Measurements from ENCODE around the gene POLRMT.

Gene POLRMT

DNA sequence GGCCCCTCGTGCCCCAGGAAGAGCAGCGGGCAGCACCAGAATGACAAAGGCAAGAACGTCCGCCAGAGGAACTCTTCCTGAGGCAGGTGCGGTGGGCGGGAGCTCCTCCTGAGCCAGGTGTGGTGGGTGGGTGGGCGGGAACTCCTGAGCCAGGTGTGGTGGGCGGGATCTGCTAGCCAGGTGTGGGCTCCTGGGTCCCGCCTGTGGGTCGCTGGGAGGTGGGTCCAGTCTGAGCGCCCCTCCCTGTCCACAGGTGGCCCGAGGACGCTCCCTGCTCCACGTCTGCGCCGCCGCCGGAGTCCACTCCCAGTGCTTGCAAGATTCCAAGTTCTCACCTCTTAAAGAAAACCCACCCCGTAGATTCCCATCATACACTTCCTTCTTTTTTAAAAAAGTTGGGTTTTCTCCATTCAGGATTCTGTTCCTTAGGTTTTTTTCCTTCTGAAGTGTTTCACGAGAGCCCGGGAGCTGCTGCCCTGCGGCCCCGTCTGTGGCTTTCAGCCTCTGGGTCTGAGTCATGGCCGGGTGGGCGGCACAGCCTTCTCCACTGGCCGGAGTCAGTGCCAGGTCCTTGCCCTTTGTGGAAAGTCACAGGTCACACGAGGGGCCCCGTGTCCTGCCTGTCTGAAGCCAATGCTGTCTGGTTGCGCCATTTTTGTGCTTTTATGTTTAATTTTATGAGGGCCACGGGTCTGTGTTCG is 50.7 kb downstream of the POLRMT start:
- TF ChIP-seq, protein P1, sequence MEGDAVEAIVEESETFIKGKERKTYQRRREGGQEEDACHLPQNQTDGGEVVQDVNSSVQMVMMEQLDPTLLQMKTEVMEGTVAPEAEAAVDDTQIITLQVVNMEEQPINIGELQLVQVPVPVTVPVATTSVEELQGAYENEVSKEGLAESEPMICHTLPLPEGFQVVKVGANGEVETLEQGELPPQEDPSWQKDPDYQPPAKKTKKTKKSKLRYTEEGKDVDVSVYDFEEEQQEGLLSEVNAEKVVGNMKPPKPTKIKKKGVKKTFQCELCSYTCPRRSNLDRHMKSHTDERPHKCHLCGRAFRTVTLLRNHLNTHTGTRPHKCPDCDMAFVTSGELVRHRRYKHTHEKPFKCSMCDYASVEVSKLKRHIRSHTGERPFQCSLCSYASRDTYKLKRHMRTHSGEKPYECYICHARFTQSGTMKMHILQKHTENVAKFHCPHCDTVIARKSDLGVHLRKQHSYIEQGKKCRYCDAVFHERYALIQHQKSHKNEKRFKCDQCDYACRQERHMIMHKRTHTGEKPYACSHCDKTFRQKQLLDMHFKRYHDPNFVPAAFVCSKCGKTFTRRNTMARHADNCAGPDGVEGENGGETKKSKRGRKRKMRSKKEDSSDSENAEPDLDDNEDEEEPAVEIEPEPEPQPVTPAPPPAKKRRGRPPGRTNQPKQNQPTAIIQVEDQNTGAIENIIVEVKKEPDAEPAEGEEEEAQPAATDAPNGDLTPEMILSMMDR (IDR thresholded peaks at IDR 0.05; ENCODE audit: low read depth, low read length), result no peak
- H3K4me3 ChIP-seq (replicated peaks in 1 of 2; ENCODE audit: low read depth in 2 of 2, low read length in 2 of 2), result no peak overlapping the region
- peak; percentile 42 to 53 for DNase-seq (ENCODE audit: low read depth in 2 of 2)

DNA sequence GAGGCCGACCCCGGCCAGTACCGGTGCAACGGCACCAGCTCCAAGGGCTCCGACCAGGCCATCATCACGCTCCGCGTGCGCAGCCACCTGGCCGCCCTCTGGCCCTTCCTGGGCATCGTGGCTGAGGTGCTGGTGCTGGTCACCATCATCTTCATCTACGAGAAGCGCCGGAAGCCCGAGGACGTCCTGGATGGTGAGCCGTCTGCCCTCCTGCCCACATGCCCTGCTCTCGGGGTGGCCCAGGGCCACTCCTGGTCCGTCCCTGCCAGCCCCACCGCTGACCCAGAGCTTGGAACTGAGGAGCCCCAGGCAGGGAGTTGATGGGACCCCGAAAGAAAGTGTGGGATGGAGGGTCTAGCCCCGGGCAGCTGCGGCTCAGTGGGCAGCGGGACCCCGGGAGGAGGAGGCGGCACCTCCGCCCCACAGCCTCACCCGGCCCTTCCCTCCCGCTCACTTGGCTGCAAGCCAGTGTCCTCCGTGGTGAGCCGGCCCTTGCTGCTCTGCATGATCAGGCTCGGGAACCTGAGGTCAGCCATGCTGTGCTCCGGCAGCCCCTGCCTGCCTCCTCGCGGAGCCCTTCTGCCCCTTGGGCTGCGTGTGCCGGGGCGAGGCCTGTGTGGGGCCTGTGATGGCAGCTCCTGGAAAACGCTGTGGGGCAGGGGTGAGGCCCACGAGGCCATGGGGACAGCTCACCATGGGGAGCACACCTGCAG is 51.8 kb downstream of the POLRMT start:
- TF ChIP-seq, protein P1 (IDR thresholded peaks at IDR 0.05; ENCODE audit: low read depth, low read length), result no peak
- DNase-seq (ENCODE audit: low read depth in 2 of 2), result no peak
- no peak overlapping the region for H3K4me3 ChIP-seq (replicated peaks in 1 of 2; ENCODE audit: low read depth in 2 of 2, low read length in 2 of 2)

DNA sequence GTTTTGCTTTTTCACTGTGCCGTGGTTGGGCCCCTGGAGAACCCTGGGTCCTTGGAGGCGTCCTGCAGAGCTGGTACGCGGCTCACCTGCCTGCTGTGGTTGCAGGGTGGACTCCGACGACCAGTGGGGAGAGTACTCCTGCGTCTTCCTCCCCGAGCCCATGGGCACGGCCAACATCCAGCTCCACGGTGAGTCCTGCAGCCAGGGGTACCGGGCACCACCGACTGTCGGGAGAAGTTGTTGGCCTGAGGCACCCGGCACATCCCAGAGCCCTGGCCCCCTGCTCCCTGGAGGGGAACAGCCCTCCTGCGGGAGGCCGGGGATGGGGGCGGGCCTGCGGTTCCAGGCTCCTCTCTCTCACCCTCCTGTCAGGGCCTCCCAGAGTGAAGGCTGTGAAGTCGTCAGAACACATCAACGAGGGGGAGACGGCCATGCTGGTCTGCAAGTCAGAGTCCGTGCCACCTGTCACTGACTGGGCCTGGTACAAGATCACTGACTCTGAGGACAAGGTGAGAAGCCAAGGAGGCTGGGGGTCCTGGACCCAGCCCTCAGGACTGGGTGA is 53.0 kb downstream of the POLRMT start:
- no peak overlapping the region for H3K4me3 ChIP-seq (replicated peaks in 1 of 2; ENCODE audit: low read depth in 2 of 2, low read length in 2 of 2)
- no peak for DNase-seq (ENCODE audit: low read depth in 2 of 2)
- TF ChIP-seq, protein P1 (IDR thresholded peaks at IDR 0.05; ENCODE audit: low read depth, low read length), result no peak

DNA sequence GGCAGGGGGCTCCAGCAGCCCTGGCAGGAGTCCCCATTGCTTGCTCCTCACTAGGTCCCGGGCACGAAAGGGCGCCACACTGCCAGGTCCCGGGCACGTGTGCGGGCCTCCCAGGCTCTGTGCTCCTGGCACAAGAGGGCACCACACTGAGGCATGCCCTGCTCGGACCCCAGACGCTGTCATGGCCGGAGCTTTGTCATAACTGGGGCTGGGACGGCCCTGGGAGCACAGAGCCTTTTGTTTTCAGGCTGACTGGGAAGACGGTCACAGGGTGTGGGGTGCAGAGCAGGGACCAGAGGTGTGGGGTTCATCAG is 53.5 kb downstream of the POLRMT start:
- H3K4me3 ChIP-seq (replicated peaks in 1 of 2; ENCODE audit: low read depth in 2 of 2, low read length in 2 of 2), result no peak overlapping the region
- no peak for DNase-seq (ENCODE audit: low read depth in 2 of 2)
- TF ChIP-seq, protein P1 (IDR thresholded peaks at IDR 0.05; ENCODE audit: low read depth, low read length), result no peak

DNA sequence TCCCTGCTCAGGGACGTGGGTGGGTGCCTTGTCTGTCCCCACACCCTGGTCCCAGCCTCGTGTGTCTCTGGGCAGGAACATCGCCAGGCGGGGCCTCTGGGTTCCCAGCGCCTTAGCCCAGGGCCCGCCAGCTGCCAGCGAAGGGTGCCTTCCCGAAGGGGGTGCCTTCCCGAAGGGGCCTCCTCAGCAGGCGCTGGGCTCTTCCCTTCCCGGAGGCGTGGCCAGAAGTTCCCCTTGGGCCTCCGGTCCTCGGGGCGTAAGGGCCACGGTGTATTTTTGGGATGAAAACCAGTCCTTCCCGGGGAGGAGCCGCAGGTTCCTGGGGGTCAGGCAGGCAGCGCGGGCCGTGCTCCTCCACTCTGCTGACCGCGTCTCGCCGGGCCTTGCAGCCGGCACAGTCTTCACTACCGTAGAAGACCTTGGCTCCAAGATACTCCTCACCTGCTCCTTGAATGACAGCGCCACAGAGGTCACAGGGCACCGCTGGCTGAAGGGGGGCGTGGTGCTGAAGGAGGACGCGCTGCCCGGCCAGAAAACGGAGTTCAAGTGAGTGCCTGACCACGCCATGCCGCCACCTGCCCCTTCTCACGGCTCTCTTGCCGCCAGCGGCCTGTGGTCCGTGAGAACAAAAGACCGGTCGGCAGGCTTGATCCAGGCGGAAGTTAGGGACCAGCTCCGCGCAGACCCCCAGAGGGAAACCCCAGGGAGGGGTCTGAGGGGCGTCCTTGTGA is 54.1 kb downstream of the POLRMT start:
- no peak for DNase-seq (ENCODE audit: low read depth in 2 of 2)
- H3K4me3 ChIP-seq (replicated peaks in 1 of 2; ENCODE audit: low read depth in 2 of 2, low read length in 2 of 2), result no peak overlapping the region
- TF ChIP-seq, protein P1 (IDR thresholded peaks at IDR 0.05; ENCODE audit: low read depth, low read length), result no peak

DNA sequence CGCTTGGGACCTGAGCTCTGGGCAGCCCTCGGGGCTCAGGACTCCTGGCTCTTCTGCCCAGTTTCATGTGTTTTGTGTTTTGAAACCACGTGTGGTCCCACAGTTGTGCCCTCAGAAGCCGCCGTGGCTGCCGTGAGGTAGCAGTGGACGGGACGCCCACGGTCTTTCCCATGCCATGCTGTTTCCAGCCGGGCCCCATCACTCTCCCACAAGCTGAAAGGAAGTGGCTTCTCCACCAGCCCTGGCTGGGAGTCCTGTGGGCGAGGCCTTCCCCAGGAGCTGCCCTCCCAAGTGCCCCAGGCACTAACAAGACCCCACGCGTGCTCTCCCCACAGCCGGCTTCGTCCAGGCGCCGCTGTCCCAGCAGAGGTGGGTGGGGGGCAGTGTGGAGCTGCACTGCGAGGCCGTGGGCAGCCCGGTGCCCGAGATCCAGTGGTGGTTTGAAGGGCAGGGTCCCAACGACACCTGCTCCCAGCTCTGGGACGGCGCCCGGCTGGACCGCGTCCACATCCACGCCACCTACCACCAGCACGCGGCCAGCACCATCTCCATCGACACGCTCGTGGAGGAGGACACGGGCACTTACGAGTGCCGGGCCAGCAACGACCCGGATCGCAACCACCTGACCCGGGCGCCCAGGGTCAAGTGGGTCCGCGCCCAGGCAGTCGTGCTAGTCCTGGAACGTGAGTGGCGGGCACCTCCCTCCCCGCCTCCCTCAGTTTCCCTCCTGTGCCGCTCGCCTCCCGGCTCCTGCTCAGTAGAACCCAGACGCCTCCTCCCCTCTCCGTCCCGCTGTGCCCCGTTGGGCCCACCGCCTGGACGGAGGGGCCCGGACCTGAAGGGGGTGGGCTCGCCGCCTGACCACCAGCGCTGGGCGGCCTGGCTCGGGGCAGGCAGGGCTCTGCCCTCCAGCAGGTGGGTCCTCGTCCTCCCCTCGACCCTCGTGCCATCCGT is 55.6 kb downstream of the POLRMT start:
- DNase-seq (ENCODE audit: low read depth in 2 of 2), result no peak
- no peak overlapping the region for H3K4me3 ChIP-seq (replicated peaks in 1 of 2; ENCODE audit: low read depth in 2 of 2, low read length in 2 of 2)
- TF ChIP-seq, protein P1 (IDR thresholded peaks at IDR 0.05; ENCODE audit: low read depth, low read length), result no peak

Data from cardiac fibroblast (primary cell).